ENCODE results near the gene GID4. TPM values are rescaled to one million over a fixed set of nuclear protein-coding genes. Genes with fewer than 3 reads are reported as not detected.

Gene GID4
- total RNA-seq, 1 experiment from 2014 or later = 4.4 TPM

DNA sequence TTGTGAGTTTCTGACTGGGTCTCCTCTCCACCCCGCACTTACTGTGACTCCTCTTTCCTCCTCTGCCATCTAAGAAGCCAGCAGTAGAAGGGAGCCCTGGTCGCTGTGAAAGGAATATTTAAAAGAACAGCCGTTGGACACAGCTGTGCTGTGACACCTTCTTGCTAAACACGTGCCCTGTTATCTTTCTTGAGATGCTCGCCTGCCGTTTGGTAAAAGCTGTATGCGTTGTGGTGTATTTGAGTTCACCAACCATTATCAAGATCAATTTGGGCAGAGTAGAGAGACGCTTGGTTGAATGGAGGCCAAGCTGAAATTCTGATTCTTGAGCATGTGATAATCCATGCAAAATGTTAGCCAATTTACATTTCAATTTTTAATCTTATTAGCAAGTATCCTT, 3.8 kb downstream of the GID4 start:
- Histone ChIP-seq H3K4me1 (replicated peaks) (peaks cover 13% of the 10 kb centered on the region), H3K27ac (no peak overlapping the region), H3K27me3 (replicated peaks) (no peaks in the 10 kb centered on the region), H3K9me3 (replicated peaks) (no peaks in the 10 kb centered on the region), H3K36me3 (peaks cover 3% of the 10 kb centered on the region; the same call in 1 of the 2 replicates), H3K4me3 (no peak overlapping the region)
- DNase-seq (ENCODE audit: low read depth in 1 of 2, low spot score in 2 of 2) = no peak

- Histone ChIP-seq H3K4me3 (no peak overlapping the region), H3K4me1 (replicated peaks) (peaks cover 10% of the 10 kb centered on the region), H3K9me3 (replicated peaks) (no peaks in the 10 kb centered on the region), H3K27me3 (replicated peaks) (no peaks in the 10 kb centered on the region), H3K36me3 (peaks cover 3% of the 10 kb centered on the region; the same call in 1 of the 2 replicates), H3K27ac (no peak overlapping the region)
- DNase-seq (ENCODE audit: low read depth in 1 of 2, low spot score in 2 of 2) = no peak
Measured at GRCh38 chr17:18043491-18043890, 4.3 kb downstream of the GID4 start.

DNA sequence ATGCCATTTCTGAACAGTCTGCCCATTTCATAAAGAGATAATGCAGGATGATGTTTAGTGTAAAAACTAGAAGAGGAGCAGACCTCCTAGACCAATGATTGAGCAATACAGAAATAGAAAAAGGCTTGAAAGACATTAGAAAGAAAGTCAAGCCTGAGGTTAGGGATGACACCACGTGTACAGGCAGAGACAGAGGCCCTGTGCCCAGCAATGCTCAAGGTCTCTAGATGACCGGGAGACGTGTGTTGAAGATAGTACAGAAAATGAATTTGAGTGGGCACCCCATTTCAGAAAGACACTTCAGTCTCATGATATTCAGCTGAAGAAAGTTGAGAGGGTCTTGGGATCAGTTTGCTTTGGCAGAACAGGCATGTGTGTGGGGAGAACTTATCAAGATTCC, 5.4 kb downstream of the GID4 start:
- H3K4me1 ChIP-seq (replicated peaks) = peaks cover 9% of the 10 kb centered on the region
- no peak for DNase-seq (ENCODE audit: low read depth in 1 of 2, low spot score in 2 of 2)
- H3K27me3 ChIP-seq (replicated peaks) = no peaks in the 10 kb centered on the region
- no peak overlapping the region for H3K27ac ChIP-seq
- no peaks in the 10 kb centered on the region for H3K36me3 ChIP-seq
- H3K4me3 ChIP-seq = no peak overlapping the region
- no peaks in the 10 kb centered on the region for H3K9me3 ChIP-seq (replicated peaks)

- Histone ChIP-seq H3K9me3 (replicated peaks) (no peaks in the 10 kb centered on the region), H3K4me1 (replicated peaks) (no peaks in the 10 kb centered on the region), H3K36me3 (no peaks in the 10 kb centered on the region), H3K4me3 (no peak overlapping the region), H3K27ac (no peak overlapping the region), H3K27me3 (replicated peaks) (no peaks in the 10 kb centered on the region)
- no peak for DNase-seq (ENCODE audit: low read depth in 1 of 2, low spot score in 2 of 2)
Measured at GRCh38 chr17:18045691-18046350, 6.6 kb downstream of the GID4 start.

- Histone ChIP-seq H3K4me3 (no peak overlapping the region), H3K27ac (no peak overlapping the region), H3K9me3 (replicated peaks) (no peaks in the 10 kb centered on the region), H3K4me1 (replicated peaks) (no peaks in the 10 kb centered on the region), H3K27me3 (replicated peaks) (no peaks in the 10 kb centered on the region), H3K36me3 (no peaks in the 10 kb centered on the region; the same call in 1 of the 2 replicates)
- no peak for DNase-seq (ENCODE audit: low read depth in 1 of 2, low spot score in 2 of 2)
Measured at GRCh38 chr17:18055597-18055996, 16.4 kb downstream of the GID4 start.

GRCh38 chr17:18056214-18056613, 17.0 kb downstream of the GID4 start:
- no peaks in the 10 kb centered on the region for H3K9me3 ChIP-seq (replicated peaks)
- no peaks in the 10 kb centered on the region; the same call in 1 of the 2 replicates for H3K36me3 ChIP-seq
- no peaks in the 10 kb centered on the region for H3K4me1 ChIP-seq (replicated peaks)

GRCh38 chr17:18059283-18059682, 20.1 kb downstream of the GID4 start:
- Histone ChIP-seq H3K27me3 (replicated peaks) (no peaks in the 10 kb centered on the region), H3K27ac (no peak overlapping the region), H3K36me3 (no peaks in the 10 kb centered on the region; the same call in 1 of the 2 replicates)

More at GRCh38 chr17:18056214-18056613, 17.0 kb downstream of the GID4 start:
- DNase-seq (ENCODE audit: low read depth in 1 of 2, low spot score in 2 of 2) = no peak
- Histone ChIP-seq H3K27ac (no peak overlapping the region), H3K4me3 (no peak overlapping the region), H3K27me3 (replicated peaks) (no peaks in the 10 kb centered on the region)

GRCh38 chr17:18064053-18064452, 24.8 kb downstream of the GID4 start:
- Histone ChIP-seq H3K4me1 (replicated peaks) (no peaks in the 10 kb centered on the region), H3K36me3 (no peaks in the 10 kb centered on the region), H3K9me3 (replicated peaks) (no peaks in the 10 kb centered on the region), H3K27me3 (replicated peaks) (no peaks in the 10 kb centered on the region), H3K27ac (no peak overlapping the region), H3K4me3 (no peak overlapping the region)
- DNase-seq (ENCODE audit: low read depth in 1 of 2, low spot score in 2 of 2) = no peak

More at GRCh38 chr17:18059283-18059682, 20.1 kb downstream of the GID4 start:
- DNase-seq (ENCODE audit: low read depth in 1 of 2, low spot score in 2 of 2) = no peak
- Histone ChIP-seq H3K4me3 (no peak overlapping the region), H3K9me3 (replicated peaks) (no peaks in the 10 kb centered on the region), H3K4me1 (replicated peaks) (no peaks in the 10 kb centered on the region)

DNA sequence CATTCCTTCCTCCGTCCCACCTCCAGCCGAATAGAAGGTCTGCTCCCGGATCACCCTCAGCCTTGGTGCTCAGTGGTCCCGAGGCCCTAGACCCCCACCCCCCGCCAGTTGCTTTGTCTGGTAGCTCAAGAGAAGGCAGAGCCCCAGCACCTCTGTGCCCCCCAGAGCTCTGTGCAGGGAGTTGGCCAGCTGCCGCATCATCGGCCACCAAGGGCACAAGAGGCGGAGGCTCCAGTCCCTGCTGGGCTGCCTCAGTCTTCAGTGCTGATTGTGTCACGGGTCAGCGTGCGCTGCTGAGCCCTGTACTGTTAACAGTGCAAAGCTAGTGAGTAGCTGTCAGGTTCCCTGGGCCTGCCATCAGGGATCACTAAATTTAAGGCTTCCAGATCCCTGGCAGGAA, 26.3 kb downstream of the GID4 start:
- Histone ChIP-seq H3K27me3 (replicated peaks) (no peaks in the 10 kb centered on the region), H3K27ac (no peak overlapping the region), H3K36me3 (no peaks in the 10 kb centered on the region), H3K4me1 (replicated peaks) (no peaks in the 10 kb centered on the region; the same call in none of the 2 replicates), H3K4me3 (no peak overlapping the region), H3K9me3 (replicated peaks) (no peaks in the 10 kb centered on the region)
- no peak for DNase-seq (ENCODE audit: low read depth in 1 of 2, low spot score in 2 of 2)

DNA sequence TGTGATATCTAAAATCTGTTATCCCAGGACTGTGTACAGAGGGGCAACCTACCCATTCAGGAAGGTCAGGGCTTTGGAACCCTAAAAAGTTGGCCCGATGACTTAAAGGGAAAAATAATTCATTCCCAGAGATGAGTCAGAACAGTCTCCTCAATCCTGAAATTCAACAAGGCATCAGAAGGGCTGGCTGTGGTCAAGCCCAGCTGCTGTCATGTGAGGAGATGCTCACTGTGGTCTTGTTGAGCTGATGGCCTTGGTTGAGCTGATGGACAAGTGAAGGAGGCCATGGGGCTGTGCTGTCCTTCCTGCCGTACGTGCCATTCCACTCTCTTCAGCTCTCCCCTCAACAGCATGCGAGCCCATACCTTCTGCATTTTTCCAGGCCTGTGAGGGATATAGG, 27.7 kb downstream of the GID4 start:
- Histone ChIP-seq H3K27me3 (replicated peaks) (no peaks in the 10 kb centered on the region), H3K4me3 (no peak overlapping the region), H3K4me1 (replicated peaks) (peaks cover 5% of the 10 kb centered on the region), H3K9me3 (replicated peaks) (no peaks in the 10 kb centered on the region), H3K27ac (no peak overlapping the region), H3K36me3 (no peaks in the 10 kb centered on the region)
- no peak for DNase-seq (ENCODE audit: low read depth in 1 of 2, low spot score in 2 of 2)

- Histone ChIP-seq H3K4me1 (replicated peaks) (peaks cover 5% of the 10 kb centered on the region), H3K27me3 (replicated peaks) (no peaks in the 10 kb centered on the region), H3K4me3 (no peak overlapping the region), H3K27ac (no peak overlapping the region), H3K36me3 (no peaks in the 10 kb centered on the region), H3K9me3 (replicated peaks) (no peaks in the 10 kb centered on the region)
- no peak for DNase-seq (ENCODE audit: low read depth in 1 of 2, low spot score in 2 of 2)
Measured at GRCh38 chr17:18069101-18069500, 29.9 kb downstream of the GID4 start.

DNA sequence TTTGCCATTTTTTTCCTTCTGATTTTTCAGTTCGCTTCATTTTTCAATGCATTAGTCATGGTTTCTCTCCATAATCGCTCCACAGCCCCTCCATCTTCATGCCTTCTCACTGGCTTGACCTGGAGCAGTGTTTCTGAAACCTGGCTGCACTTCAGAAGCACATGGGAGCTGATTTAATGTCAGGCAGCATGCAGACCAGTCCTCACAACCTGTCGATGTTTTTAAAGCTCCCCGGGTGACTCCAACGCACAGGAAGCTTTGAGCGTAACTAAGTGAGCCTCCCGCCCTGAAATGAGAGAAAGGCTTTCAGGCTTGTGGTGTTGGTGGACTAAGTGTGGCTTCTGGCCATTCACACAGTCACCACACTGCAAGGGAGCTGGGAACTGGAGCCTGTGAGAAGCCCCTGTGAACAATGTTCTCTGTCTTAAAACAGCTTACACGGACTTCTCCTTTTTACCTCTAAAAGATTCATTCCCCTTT, 31.7 kb downstream of the GID4 start:
- no peak for DNase-seq (ENCODE audit: low read depth in 1 of 2, low spot score in 2 of 2)
- no peak overlapping the region for H3K27ac ChIP-seq
- H3K4me1 ChIP-seq (replicated peaks) = peaks cover 5% of the 10 kb centered on the region
- H3K9me3 ChIP-seq (replicated peaks) = no peaks in the 10 kb centered on the region
- no peaks in the 10 kb centered on the region for H3K27me3 ChIP-seq (replicated peaks)
- H3K36me3 ChIP-seq = no peaks in the 10 kb centered on the region
- H3K4me3 ChIP-seq = no peak overlapping the region

DNA sequence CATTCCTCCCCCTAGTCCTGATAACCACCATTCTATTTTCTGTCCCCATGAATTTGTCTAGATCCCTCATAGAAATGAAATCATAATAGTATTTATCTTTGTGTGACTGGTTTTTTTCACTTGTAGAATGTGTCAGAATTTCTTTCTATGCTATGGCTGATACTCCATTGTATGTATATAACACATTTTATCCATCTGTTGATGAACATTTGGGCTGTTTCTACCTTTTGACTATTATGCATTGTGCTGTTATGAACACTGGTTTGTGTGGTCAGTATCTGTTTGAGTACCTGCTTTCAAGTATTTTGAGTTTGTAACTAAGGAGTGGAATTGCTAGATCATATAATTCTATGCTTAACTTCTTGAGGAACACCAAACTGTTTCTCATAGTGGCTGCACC, 32.5 kb downstream of the GID4 start:
- Histone ChIP-seq H3K9me3 (replicated peaks) (no peaks in the 10 kb centered on the region), H3K4me3 (no peak overlapping the region), H3K36me3 (no peaks in the 10 kb centered on the region), H3K4me1 (replicated peaks) (peaks cover 5% of the 10 kb centered on the region), H3K27ac (no peak overlapping the region), H3K27me3 (replicated peaks) (no peaks in the 10 kb centered on the region)
- no peak for DNase-seq (ENCODE audit: low read depth in 1 of 2, low spot score in 2 of 2)

DNA sequence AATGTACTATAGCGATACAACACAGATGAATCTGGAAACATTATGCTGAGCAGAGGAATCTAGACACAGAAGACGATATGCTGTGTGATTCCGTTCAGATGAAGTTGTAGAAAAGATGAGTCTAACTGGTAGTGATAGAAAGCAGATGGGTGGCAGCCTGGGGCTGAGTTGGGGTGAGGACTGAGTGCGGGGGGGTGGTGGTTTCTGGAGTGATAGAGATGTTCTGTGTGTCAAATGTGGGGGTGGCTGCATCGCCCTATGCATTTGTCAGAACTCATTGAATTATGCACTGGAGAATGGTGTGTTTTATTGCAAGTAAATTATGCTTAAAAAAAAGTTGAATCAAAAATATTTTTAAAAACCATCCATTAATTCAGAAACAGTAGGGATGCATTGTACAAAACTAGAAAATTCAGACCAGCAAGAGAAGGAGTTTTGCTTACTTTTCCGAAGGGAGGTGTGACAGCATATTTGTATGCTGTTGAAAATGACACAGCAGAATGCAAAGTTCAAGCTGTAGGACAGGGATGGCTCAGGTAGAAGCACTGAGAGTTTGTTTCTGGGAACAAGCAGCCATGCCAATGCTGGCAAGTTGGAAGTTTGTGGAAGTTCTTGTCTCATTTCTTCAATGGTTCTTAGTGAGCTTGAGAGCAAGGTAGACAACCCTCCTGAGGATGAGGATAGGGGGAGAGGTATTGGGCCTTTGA, 35.5 kb downstream of the GID4 start:
- Histone ChIP-seq H3K36me3 (no peaks in the 10 kb centered on the region), H3K27me3 (replicated peaks) (no peaks in the 10 kb centered on the region), H3K4me3 (no peak overlapping the region), H3K9me3 (replicated peaks) (no peaks in the 10 kb centered on the region), H3K27ac (no peak overlapping the region), H3K4me1 (replicated peaks) (peaks cover 5% of the 10 kb centered on the region)
- no peak for DNase-seq (ENCODE audit: low read depth in 1 of 2, low spot score in 2 of 2)

Data from SJSA1 (cell line).